Chondrocyte (in vitro differentiated cells): ENCODE measurements around the gene ADCYAP1. TPM values are rescaled to one million over a fixed set of nuclear protein-coding genes. Genes with fewer than 3 reads are reported as not detected.

Source experiments
- DNase-seq: peaks from one replicate; pipeline ENCODE4 v3.0.0; 2021; ENCODE audit warnings: mixed read lengths, low spot score
- H3K27ac Mint-ChIP-seq: one replicate; pipeline ENCODE4 v1.8.0; 2021; ENCODE audit warnings: mild to moderate bottlenecking, moderate library complexity, mixed read lengths; ENCODE audit not compliant: unreplicated experiment
- H3K27me3 Mint-ChIP-seq: 2 replicates; pipeline ENCODE4 v1.8.0; 2021; ENCODE audit warnings: low read depth, mixed read lengths
- H3K36me3 Mint-ChIP-seq: 2 replicates; pipeline ENCODE4 v1.8.0; 2021; ENCODE audit warnings: low read depth, mixed read lengths
- H3K4me1 Mint-ChIP-seq: 2 replicates; pipeline ENCODE4 v1.8.0; 2021; ENCODE audit warnings: low read depth, mild to moderate bottlenecking, mixed read lengths
- H3K4me3 Mint-ChIP-seq: one replicate; pipeline ENCODE4 v1.8.0; 2021; ENCODE audit warnings: mild to moderate bottlenecking, moderate library complexity, mixed read lengths; ENCODE audit not compliant: unreplicated experiment
- H3K9me3 Mint-ChIP-seq: 2 replicates; pipeline ENCODE4 v1.8.0; 2021; ENCODE audit warnings: low read depth, mixed read lengths
- CTCF ChIP-seq: fragments of 200-600 bp; sonication (generic); IDR thresholded peaks from 2 replicates; pipeline ENCODE4 v1.5.0; 2021; ENCODE audit warnings: antibody characterized with exemption, mild to moderate bottlenecking, moderate library complexity
- total RNA-seq: library from RNA; stranded (reverse); gene quantifications from 3 replicates; pipeline ENCODE4 v1.2.1, GENCODE V29; 2021

ADCYAP1 gene
- total RNA-seq, 1 donor from 2014 or later = not detected

GRCh38 chr18:901761-902160 is 2.9 kb upstream of the ADCYAP1 start:
- no peak for TF ChIP-seq CTCF
- Mint-ChIP-seq H3K27me3 (peaks cover 73% of the 10 kb centered on the region), H3K36me3 (no peaks in the 10 kb centered on the region), H3K27ac (no peak overlapping the region), H3K4me1 (peaks cover 19% of the 10 kb centered on the region), H3K9me3 (no peaks in the 10 kb centered on the region), H3K4me3 (no peak overlapping the region)
- no peak for DNase-seq

GRCh38 chr18:902229-902628 is 2.4 kb upstream of the ADCYAP1 start:
- Mint-ChIP-seq H3K36me3 (no peaks in the 10 kb centered on the region), H3K9me3 (no peaks in the 10 kb centered on the region), H3K4me3 (no peak overlapping the region), H3K27ac (no peak overlapping the region), H3K4me1 (peaks cover 22% of the 10 kb centered on the region), H3K27me3 (peaks cover 74% of the 10 kb centered on the region)
- DNase-seq = no peak
- TF ChIP-seq CTCF = peak; percentile 74

- H3K36me3 Mint-ChIP-seq = no peaks in the 10 kb centered on the region
- H3K27me3 Mint-ChIP-seq = peaks cover 78% of the 10 kb centered on the region
- H3K9me3 Mint-ChIP-seq = no peaks in the 10 kb centered on the region
- no peak for TF ChIP-seq CTCF
- no peak for DNase-seq
- no peak overlapping the region for H3K27ac Mint-ChIP-seq
- no peak overlapping the region for H3K4me3 Mint-ChIP-seq
- peaks cover 28% of the 10 kb centered on the region for H3K4me1 Mint-ChIP-seq
These were observed 970 bp upstream of the ADCYAP1 start for GRCh38 chr18:903701-904100.

- Mint-ChIP-seq H3K4me3 (peak overlapping the region; percentile 50), H3K9me3 (no peaks in the 10 kb centered on the region), H3K36me3 (no peaks in the 10 kb centered on the region), H3K4me1 (peaks cover 31% of the 10 kb centered on the region), H3K27me3 (peaks cover 74% of the 10 kb centered on the region), H3K27ac (no peak overlapping the region)
- no peak for DNase-seq
- TF ChIP-seq CTCF = no peak
These were observed 756 bp downstream of the ADCYAP1 start for GRCh38 chr18:905307-905947.

GRCh38 chr18:905948-906415 is 1.3 kb downstream of the ADCYAP1 start:
- Mint-ChIP-seq H3K4me3 (peak overlapping the region; percentile 50), H3K4me1 (peaks cover 31% of the 10 kb centered on the region), H3K36me3 (no peaks in the 10 kb centered on the region), H3K27ac (no peak overlapping the region), H3K9me3 (no peaks in the 10 kb centered on the region), H3K27me3 (peaks cover 74% of the 10 kb centered on the region)
- DNase-seq = no peak
- TF ChIP-seq CTCF = no peak
